NT2/D1 (cell line): ENCODE data around the gene GOLGA6C.
"Not testable (repeated sequence)": the region's sequence is repeated elsewhere in the genome, so short reads cannot be mapped to it uniquely, and the experiment has no call there.

Source experiments
- DNase-seq: peaks from one replicate; pipeline ENCODE4 v3.0.0-alpha.2; 2011; ENCODE audit warnings: low read depth, low spot score
- H3K27me3 ChIP-seq: 2 replicates; pipeline ENCODE4 v1.6.0; 2011; ENCODE audit warnings: mild to moderate bottlenecking; ENCODE audit not compliant: insufficient read length, insufficient read depth
- H3K36me3 ChIP-seq: 2 replicates; pipeline ENCODE4 v1.6.1; 2011; ENCODE audit warnings: mild to moderate bottlenecking, low read length, mixed read lengths; ENCODE audit not compliant: insufficient read depth, insufficient read length
- H3K4me1 ChIP-seq: 2 replicates; pipeline ENCODE4 v1.5.1; 2011; ENCODE audit not compliant: insufficient read depth, insufficient read length
- H3K4me3 ChIP-seq: 2 replicates; pipeline ENCODE4 v1.5.1; 2011; ENCODE audit warnings: low read depth; ENCODE audit not compliant: insufficient read length
- H3K9ac ChIP-seq: 2 replicates; pipeline ENCODE4 v1.6.0; 2011; ENCODE audit warnings: low read depth; ENCODE audit not compliant: insufficient read length
- H3K9me3 ChIP-seq: 2 replicates; pipeline ENCODE4 v1.5.1; 2011; ENCODE audit warnings: mild to moderate bottlenecking, low read length; ENCODE audit not compliant: insufficient read depth
- SUZ12 ChIP-seq: IDR thresholded peaks from 2 replicates; pipeline ENCODE4 v1.6.1; 2011; ENCODE audit not compliant: insufficient read length, insufficient read depth; ENCODE audit errors: extremely low read depth
- YY1 ChIP-seq: IDR thresholded peaks from 2 replicates; pipeline ENCODE4 v1.6.1; 2011; ENCODE audit not compliant: insufficient read length, insufficient read depth
- ZNF274 ChIP-seq: IDR thresholded peaks from 2 replicates; pipeline ENCODE4 v1.6.1; 2011; ENCODE audit warnings: mild to moderate bottlenecking, low read depth, low read length

Gene GOLGA6C

DNA sequence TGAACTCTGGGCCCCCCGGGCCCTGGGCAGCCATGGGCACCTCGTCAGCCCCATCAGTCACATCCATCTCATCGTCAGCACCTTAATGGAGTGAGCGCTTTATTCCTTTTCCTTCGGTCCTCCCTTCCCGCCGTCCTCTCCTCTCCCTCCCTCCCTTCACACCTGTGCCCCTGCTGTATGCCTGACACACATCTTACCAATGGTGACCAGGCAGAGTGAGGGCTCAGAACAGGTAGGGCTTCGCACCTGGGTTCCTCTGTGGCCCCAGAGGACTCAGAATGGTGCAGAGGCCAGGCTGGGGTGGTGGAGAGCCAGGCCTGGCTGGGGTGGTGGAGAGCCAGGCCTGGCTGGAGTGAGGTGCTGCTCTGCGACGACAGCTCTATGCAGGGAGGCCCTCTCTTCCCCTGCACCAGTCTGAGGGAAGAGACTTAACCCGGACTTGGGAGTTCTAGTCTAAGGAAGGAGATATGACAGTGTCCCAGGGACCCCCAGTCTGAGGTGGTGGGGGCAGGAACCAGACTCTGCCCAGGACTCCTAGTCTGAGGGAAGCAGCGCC, 44.8 kb upstream of the GOLGA6C start:
- Histone ChIP-seq H3K9ac (no peak overlapping the region), H3K9me3 (no peaks in the 10 kb centered on the region), H3K4me1 (peaks cover 14% of the 10 kb centered on the region), H3K4me3 (no peak overlapping the region), H3K27me3 (no peaks in the 10 kb centered on the region), H3K36me3 (peaks cover 55% of the 10 kb centered on the region)
- TF ChIP-seq SUZ12 (no peak), YY1 (no peak), ZNF274 (no peak)
- no peak for DNase-seq

- Histone ChIP-seq H3K27me3 (peaks cover 2% of the 10 kb centered on the region), H3K36me3 (peaks cover 50% of the 10 kb centered on the region), H3K4me1 (peaks cover 14% of the 10 kb centered on the region), H3K9me3 (no peaks in the 10 kb centered on the region), H3K4me3 (no peak overlapping the region), H3K9ac (no peak overlapping the region)
- DNase-seq, result no peak
- TF ChIP-seq YY1 (no peak), SUZ12 (no peak), ZNF274 (no peak)
Measured at GRCh38 chr15:75213768-75214221, 44.3 kb upstream of the GOLGA6C start.

- H3K4me3 ChIP-seq, result no peak overlapping the region
- peaks cover 7% of the 10 kb centered on the region for H3K27me3 ChIP-seq
- no peak for TF ChIP-seq ZNF274
- peaks cover 43% of the 10 kb centered on the region for H3K36me3 ChIP-seq
- no peak overlapping the region for H3K9ac ChIP-seq
- DNase-seq, result no peak
- H3K9me3 ChIP-seq, result no peaks in the 10 kb centered on the region
- peaks cover 14% of the 10 kb centered on the region for H3K4me1 ChIP-seq
Measured at GRCh38 chr15:75214293-75215096, 43.6 kb upstream of the GOLGA6C start.

DNA sequence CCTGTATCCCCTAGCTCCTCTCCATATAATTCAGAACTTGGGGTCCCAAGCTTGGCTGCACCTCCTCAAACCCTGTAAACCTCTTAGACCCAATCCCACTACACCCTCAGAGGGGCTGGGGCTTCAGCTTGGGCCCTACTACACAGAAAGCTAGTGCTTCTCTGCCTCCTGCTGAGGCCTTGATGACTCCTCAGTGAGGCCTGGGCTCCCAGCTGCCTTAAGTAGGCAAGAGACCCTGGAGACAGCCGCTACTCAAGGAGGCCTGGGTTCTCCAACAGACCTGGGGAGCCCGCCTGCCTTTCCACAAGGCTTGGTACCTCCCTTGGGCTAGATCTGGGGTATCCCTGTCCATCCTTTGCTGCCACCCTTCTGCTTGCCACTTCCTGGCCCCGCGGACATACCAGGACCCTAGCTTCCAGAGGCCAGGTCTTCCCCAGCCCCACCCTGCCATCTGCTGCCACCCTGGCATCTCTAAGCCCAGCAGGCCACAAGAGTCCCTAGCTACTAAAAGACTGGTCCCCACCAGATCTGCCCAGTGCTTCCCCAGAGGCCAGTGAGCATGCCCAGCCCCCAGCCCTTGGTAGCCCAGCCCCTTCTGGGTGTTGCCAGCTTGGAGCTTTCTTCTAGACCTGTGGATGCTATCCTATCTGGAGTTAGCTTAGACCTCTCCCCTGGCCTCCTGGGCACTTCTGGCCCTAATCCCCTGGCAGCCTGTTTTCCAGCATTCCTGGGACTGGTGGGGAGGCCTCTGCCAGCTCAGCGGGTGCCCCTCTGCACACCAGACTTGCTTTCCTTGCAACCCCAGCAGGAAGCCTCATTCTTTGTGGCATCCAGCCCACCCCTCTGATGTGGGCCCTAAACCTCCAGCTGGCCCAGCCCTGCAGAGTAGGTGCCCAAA, 42.8 kb upstream of the GOLGA6C start:
- Histone ChIP-seq H3K9me3 (no peaks in the 10 kb centered on the region), H3K4me3 (no peak overlapping the region), H3K27me3 (peaks cover 11% of the 10 kb centered on the region), H3K4me1 (peaks cover 14% of the 10 kb centered on the region), H3K9ac (no peak overlapping the region), H3K36me3 (peaks cover 35% of the 10 kb centered on the region)
- TF ChIP-seq ZNF274 (no peak), YY1 (no peak), SUZ12 (no peak)
- DNase-seq, result no peak

- TF ChIP-seq SUZ12 (no peak), ZNF274 (no peak)
- Histone ChIP-seq H3K4me1 (peaks cover 14% of the 10 kb centered on the region), H3K27me3 (peaks cover 27% of the 10 kb centered on the region), H3K9me3 (no peaks in the 10 kb centered on the region), H3K36me3 (peaks cover 18% of the 10 kb centered on the region), H3K9ac (no peak overlapping the region), H3K4me3 (no peak overlapping the region)
- DNase-seq, result no peak
Measured at GRCh38 chr15:75217012-75217411, 41.1 kb upstream of the GOLGA6C start.

- H3K9me3 ChIP-seq, result not testable (repeated sequence)
Measured at GRCh38 chr15:75217574-75217973, 40.6 kb upstream of the GOLGA6C start.

GRCh38 chr15:75219507-75219929, 38.6 kb upstream of the GOLGA6C start:
- H3K27me3 ChIP-seq, result peaks cover 41% of the 10 kb centered on the region
- peaks cover 14% of the 10 kb centered on the region for H3K4me1 ChIP-seq
- H3K9me3 ChIP-seq, H3K4me3 ChIP-seq, DNase-seq, H3K36me3 ChIP-seq, H3K9ac ChIP-seq: not testable (repeated sequence)

More at GRCh38 chr15:75217574-75217973, 40.6 kb upstream of the GOLGA6C start:
- Histone ChIP-seq H3K36me3 (peaks cover 13% of the 10 kb centered on the region), H3K4me1 (peaks cover 14% of the 10 kb centered on the region), H3K27me3 (peaks cover 32% of the 10 kb centered on the region)
- DNase-seq, H3K9ac ChIP-seq, H3K4me3 ChIP-seq: not testable (repeated sequence)
